HG02870 (cell line): ENCODE measurements around the gene TECPR2.

Source experiments
- ATAC-seq: cut with Tn5 transposase; IDR thresholded peaks from one replicate; pipeline ENCODE4 v1.9.1; 2021; ENCODE audit warnings: mild to moderate bottlenecking, moderate library complexity; ENCODE audit not compliant: unreplicated experiment

The TECPR2 gene

GRCh38 chr14:102424923-102425322, 62.2 kb downstream of the TECPR2 start:
- ATAC-seq: no peak

- no peak for ATAC-seq
Observed at GRCh38 chr14:102426796-102427195, 64.1 kb downstream of the TECPR2 start.

- ATAC-seq: no peak
Observed at GRCh38 chr14:102427642-102428041, 64.9 kb downstream of the TECPR2 start.

- no peak for ATAC-seq
Observed at GRCh38 chr14:102430212-102430908, 67.6 kb downstream of the TECPR2 start.

GRCh38 chr14:102431751-102432150, 69.0 kb downstream of the TECPR2 start:
- no peak for ATAC-seq

GRCh38 chr14:102434647-102435175, 72.0 kb downstream of the TECPR2 start:
- no peak for ATAC-seq

- no peak for ATAC-seq
Observed at GRCh38 chr14:102437997-102438915, 75.5 kb downstream of the TECPR2 start.

GRCh38 chr14:102439556-102439955, 76.8 kb downstream of the TECPR2 start:
- ATAC-seq: no peak

GRCh38 chr14:102440392-102440791, 77.7 kb downstream of the TECPR2 start:
- ATAC-seq: no peak

- no peak for ATAC-seq
Observed at GRCh38 chr14:102442241-102443211, 79.8 kb downstream of the TECPR2 start.

- no peak for ATAC-seq
Observed at GRCh38 chr14:102445066-102445465, 82.3 kb downstream of the TECPR2 start.

GRCh38 chr14:102445641-102446040, 82.9 kb downstream of the TECPR2 start:
- no peak for ATAC-seq

GRCh38 chr14:102450206-102451063, 87.7 kb downstream of the TECPR2 start:
- no peak for ATAC-seq

- ATAC-seq: no peak
Observed at GRCh38 chr14:102451064-102451352, 88.3 kb downstream of the TECPR2 start.

- no peak for ATAC-seq
Observed at GRCh38 chr14:102452302-102452701, 89.6 kb downstream of the TECPR2 start.

GRCh38 chr14:102454711-102455110, 92.0 kb downstream of the TECPR2 start:
- no peak for ATAC-seq

- no peak for ATAC-seq
Observed at GRCh38 chr14:102457509-102457908, 94.8 kb downstream of the TECPR2 start.

GRCh38 chr14:102461490-102462338, 99.0 kb downstream of the TECPR2 start:
- ATAC-seq: no peak

- no peak for ATAC-seq
Observed at GRCh38 chr14:102462391-102462790, 99.7 kb downstream of the TECPR2 start.
